T-helper 1 cell treated with Interleukin-12 subunit alpha and Interleukin-12 subunit beta and Interleukin-4 antibody, amounts not matched to agents 30 μg/mL and 1 μg/mL, for 36 hours (primary cell): Measurements from ENCODE around the gene LYSMD3.

Experiments used
- H3K27ac Mint-ChIP-seq: one replicate; pipeline ENCODE4 v1.8.0; 2021; ENCODE audit warnings: mild to moderate bottlenecking, mixed read lengths
- H3K27me3 Mint-ChIP-seq: one replicate; pipeline ENCODE4 v1.8.0; 2021; ENCODE audit warnings: low read depth, mixed read lengths
- H3K36me3 Mint-ChIP-seq: one replicate; pipeline ENCODE4 v1.8.0; 2021; ENCODE audit warnings: low read depth, mixed read lengths
- H3K4me1 Mint-ChIP-seq: one replicate; pipeline ENCODE4 v1.8.0; 2021; ENCODE audit warnings: low read depth, mixed read lengths
- H3K4me3 Mint-ChIP-seq: one replicate; pipeline ENCODE4 v1.8.0; 2021; ENCODE audit warnings: mild to moderate bottlenecking, moderate library complexity, mixed read lengths
- H3K9me3 Mint-ChIP-seq: one replicate; pipeline ENCODE4 v1.8.0; 2021; ENCODE audit warnings: mixed read lengths

The LYSMD3 gene

DNA sequence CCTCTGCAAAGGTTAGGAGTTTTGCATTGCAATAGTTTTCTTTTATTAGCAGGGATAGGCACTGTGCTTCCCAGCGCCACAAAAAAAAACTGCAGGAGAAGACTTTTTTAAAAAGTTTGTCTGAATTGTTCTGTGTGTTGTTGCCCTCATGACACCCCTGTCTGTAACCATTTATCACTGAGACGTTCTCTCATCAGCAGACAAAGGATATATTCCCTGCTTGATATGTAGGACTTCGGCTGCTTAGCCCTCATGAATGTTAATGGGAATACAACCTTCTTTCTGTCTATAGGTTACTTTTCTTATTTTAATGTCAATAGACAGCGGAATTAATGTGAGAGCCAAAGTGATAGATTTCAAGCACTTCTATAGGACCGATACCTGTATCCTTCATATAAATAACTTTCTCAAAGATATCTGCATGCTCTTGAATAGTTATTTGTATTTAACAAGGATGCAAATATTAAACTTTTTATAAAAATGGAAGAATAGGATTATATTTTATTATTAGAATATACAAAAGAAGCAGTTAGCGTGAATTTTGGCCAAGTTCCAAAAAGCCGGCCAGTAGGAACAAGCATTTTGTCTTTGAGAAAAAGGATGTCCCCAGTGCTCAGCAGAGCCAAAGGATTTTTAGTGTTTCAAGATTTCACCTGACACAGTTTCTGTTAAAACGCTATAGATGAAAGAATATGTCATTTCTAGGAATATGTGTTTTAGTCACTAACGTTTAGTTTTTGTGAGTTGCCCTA, 1.5 kb upstream of the LYSMD3 start:
- no peak overlapping the region for H3K4me3 Mint-ChIP-seq
- peaks cover 12% of the 10 kb centered on the region for H3K36me3 Mint-ChIP-seq

DNA sequence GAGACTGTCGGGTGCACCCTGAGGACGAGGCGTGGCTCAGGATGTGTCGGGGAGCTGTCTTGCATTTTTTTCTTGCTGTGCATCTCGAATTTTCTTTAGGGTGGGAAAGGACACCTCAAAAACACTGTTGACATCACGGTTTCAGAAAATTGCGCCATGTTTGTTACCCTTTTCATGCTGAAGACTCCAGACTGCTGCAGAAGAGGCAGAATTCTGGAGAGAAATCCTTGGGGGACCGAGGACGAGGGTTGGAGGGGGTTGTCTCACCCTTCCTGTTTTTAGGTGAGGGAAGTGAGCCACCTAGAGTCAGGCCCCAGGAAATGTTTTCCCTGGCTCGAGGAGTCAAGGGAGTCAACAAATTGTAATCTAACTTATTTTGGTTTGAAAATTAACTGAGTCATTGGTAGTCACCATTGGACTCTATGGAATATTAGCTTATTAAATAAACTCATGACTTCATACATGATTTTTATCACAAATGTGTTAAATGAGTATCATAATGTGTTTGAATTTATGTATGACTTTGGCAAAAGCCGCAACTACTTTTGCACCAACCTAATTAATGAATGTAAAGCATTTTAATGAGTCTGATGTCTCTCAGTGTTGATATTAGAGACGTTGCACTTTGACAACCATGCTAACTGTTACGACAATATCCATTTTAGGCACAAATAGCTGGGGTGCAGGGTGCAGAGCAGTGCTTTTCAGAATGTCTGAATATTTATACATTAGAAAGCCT, 724 bp upstream of the LYSMD3 start:
- peaks cover 13% of the 10 kb centered on the region for H3K36me3 Mint-ChIP-seq
- peak overlapping the region; percentile 99 for H3K27ac Mint-ChIP-seq
- peaks cover 26% of the 10 kb centered on the region for H3K27me3 Mint-ChIP-seq
- H3K9me3 Mint-ChIP-seq: no peaks in the 10 kb centered on the region
- H3K4me1 Mint-ChIP-seq: peaks cover 24% of the 10 kb centered on the region
- H3K4me3 Mint-ChIP-seq: peak overlapping the region; percentile 99

More for the DNA sequence above, 1.5 kb upstream of the LYSMD3 start:
- Mint-ChIP-seq H3K27me3 (peaks cover 31% of the 10 kb centered on the region), H3K9me3 (no peaks in the 10 kb centered on the region), H3K27ac (no peak overlapping the region), H3K4me1 (peaks cover 24% of the 10 kb centered on the region)

DNA sequence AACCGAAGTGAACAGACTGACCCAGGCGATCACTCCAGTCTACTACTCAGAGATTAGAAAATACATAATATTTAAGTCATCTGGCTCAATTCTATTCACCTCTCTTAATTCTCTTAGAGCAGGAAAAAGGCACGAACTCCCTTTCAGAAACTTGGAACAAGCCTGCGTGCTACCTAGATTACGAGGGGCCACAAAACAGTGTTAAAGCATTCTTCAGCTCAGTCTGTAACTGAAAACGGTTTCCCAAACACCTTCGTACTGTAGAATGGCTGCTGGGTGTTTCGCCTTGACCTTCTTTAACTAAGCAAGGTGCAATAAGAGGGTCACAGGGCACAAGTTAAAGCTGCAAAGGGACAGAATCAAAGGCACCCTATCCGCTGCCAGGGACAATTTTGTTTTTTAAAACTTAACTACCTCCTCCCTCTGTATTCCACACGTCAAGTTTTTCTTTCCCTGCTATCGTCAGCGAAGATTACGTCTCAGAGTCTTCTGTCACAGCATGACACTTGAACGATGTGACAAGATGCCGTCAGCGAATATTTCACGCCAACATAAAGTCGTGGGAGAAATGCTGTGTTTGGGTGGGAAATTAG, 687 bp downstream of the LYSMD3 start:
- peaks cover 15% of the 10 kb centered on the region for H3K36me3 Mint-ChIP-seq
- peak overlapping the region; percentile 99 for H3K4me3 Mint-ChIP-seq
- H3K27ac Mint-ChIP-seq: peak overlapping the region; percentile 89
- H3K9me3 Mint-ChIP-seq: no peaks in the 10 kb centered on the region
- H3K27me3 Mint-ChIP-seq: peaks cover 20% of the 10 kb centered on the region
- peaks cover 24% of the 10 kb centered on the region for H3K4me1 Mint-ChIP-seq

DNA sequence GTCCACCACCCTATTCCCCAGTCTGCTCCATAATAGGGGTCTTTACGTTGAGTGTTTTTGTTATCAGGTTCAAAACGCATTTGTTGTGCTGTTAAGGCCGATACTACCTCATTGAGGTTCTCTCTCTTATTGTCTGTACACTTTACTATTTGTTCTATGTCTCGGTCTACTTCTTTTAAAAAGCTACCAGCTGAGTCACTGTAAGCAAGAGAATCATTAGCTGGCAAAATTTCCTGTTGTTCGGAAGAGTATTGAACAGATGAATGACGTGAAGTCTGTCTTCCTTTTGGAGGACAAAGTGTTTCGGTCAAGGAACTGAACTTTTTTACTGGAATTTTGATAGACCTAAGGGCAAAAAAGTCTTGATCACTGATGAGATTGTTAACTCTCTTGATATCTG, 10.3 kb downstream of the LYSMD3 start:
- Mint-ChIP-seq H3K9me3 (no peaks in the 10 kb centered on the region), H3K27me3 (no peaks in the 10 kb centered on the region), H3K4me1 (peaks cover 15% of the 10 kb centered on the region), H3K4me3 (no peak overlapping the region), H3K36me3 (peaks cover 33% of the 10 kb centered on the region), H3K27ac (no peak overlapping the region)

DNA sequence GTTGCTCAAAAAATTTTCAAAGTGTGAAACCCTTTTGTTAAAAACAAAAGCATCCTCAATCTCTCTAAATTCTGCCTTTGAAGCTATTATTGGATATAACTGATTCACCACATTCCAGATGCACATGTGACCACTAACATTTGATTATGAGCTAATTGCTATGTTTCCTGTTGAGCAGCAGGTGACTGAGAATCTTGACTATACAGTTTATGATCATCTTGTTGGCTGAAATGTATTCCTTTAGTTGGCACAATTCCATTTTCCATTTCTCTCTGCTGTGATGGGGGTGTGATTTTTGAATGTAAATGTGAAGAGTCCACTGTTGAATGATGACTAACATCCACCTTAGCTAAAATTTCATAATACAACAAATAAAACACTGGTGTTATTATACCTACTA, 10.7 kb downstream of the LYSMD3 start:
- Mint-ChIP-seq H3K27ac (no peak overlapping the region), H3K27me3 (no peaks in the 10 kb centered on the region)

DNA sequence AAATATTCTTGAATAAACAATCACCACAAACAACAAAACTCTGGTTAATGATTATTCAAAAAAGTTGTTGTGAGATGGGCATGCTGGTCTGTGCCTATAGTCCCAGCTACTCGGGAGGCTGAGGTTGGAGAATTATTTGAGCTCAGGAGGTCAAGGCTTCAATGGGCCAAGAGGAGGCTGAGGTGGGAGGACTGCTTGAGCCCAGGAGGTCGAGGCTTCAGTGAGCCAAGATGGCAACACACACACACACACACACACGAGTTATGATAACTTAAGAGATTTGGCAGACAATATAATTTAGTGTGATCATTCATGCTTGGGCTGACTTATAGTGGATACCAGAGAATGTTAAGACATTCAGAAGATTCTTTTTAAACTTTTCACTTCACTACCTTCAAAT, 14.9 kb downstream of the LYSMD3 start:
- Mint-ChIP-seq H3K36me3 (peaks cover 14% of the 10 kb centered on the region), H3K27me3 (no peaks in the 10 kb centered on the region), H3K4me3 (no peak overlapping the region), H3K27ac (no peak overlapping the region), H3K4me1 (peaks cover 6% of the 10 kb centered on the region), H3K9me3 (no peaks in the 10 kb centered on the region)

More for the DNA sequence above, 10.7 kb downstream of the LYSMD3 start:
- no peaks in the 10 kb centered on the region for H3K9me3 Mint-ChIP-seq
- no peak overlapping the region for H3K4me3 Mint-ChIP-seq
- peaks cover 33% of the 10 kb centered on the region for H3K36me3 Mint-ChIP-seq
- peaks cover 15% of the 10 kb centered on the region for H3K4me1 Mint-ChIP-seq

DNA sequence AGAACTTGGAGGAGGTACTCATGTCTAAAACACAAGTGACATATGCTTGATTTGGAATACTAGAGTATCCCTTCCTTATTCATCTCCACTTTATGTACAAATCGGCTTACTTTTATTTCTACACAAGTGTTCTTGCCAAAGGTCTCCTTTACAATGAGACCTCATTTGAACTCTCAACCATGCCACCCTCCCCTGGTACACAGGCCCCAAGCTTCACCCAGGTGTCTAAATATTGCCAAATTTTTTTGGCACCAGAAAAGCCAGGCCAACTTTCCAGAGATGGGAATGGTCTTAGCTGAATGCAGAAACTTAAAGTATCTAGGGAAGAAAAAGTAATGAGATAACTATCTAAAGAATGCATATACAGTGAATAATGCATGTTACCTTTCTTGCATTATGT, 18.9 kb downstream of the LYSMD3 start:
- Mint-ChIP-seq H3K4me1 (peaks cover 7% of the 10 kb centered on the region), H3K4me3 (no peak overlapping the region), H3K27me3 (no peaks in the 10 kb centered on the region), H3K36me3 (peaks cover 3% of the 10 kb centered on the region), H3K9me3 (no peaks in the 10 kb centered on the region), H3K27ac (no peak overlapping the region)

DNA sequence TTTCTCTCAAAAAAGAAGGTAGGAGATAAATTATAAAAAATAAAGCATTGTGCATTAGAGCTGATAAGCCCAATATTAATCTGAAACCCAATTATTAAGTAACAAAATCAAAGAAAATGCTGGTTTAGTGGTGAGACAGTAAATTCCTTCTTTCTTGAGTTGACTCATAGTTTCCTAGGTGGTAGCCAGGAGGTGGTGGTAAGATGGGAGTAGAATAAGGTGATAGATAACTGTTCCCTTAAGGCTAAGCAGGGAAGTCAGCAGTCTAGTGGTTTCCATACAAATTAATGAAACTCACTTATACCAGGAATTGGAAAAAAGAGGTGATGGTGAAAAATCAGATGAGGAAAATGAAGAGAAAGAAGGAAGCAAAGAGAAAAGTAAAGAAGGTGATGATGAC, 23.2 kb downstream of the LYSMD3 start:
- Mint-ChIP-seq H3K27me3 (no peaks in the 10 kb centered on the region), H3K9me3 (no peaks in the 10 kb centered on the region), H3K4me3 (no peak overlapping the region), H3K36me3 (no peaks in the 10 kb centered on the region), H3K27ac (no peak overlapping the region), H3K4me1 (peaks cover 7% of the 10 kb centered on the region)

DNA sequence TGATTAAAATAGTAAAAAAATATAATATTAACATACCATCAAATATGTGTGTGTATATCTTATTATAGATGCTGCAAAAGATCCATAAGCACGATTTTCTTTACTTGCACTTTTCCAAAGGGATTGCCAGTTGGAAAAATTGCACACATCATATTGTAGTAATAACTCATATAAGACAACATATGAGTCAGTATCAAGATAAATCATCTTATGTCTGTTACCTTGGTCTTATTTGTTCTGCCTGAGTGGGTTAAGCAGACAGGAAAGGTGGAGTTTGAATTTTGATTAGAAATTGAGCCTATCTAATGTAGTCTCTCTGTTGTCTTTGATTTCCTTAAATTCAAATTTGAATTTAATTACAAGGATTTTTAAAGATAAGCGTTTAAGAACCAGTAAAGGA, 24.6 kb downstream of the LYSMD3 start:
- Mint-ChIP-seq H3K36me3 (no peaks in the 10 kb centered on the region), H3K27ac (no peak overlapping the region), H3K4me3 (no peak overlapping the region), H3K4me1 (peaks cover 7% of the 10 kb centered on the region), H3K27me3 (no peaks in the 10 kb centered on the region), H3K9me3 (no peaks in the 10 kb centered on the region)

DNA sequence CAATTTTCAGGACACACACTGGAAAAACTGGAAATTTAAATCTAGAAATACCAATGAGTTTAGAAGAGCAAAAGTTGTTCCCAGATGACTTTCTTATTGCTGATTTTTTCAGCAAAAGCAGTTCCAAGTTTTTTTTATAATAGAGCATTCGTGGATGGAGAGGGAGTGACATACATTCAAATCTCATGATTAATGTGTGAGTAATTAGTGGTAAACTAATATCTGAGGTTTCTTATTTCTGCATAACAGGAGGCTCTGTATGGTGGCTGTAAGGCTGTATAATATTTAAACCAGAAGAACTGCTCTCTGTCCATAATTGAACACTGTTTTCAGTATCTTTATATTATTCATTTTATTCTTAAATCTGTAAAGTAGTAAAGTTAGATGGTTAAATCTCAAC, 25.8 kb downstream of the LYSMD3 start:
- Mint-ChIP-seq H3K4me3 (no peak overlapping the region), H3K27me3 (no peaks in the 10 kb centered on the region), H3K27ac (no peak overlapping the region), H3K9me3 (no peaks in the 10 kb centered on the region), H3K4me1 (peaks cover 7% of the 10 kb centered on the region), H3K36me3 (no peaks in the 10 kb centered on the region)

DNA sequence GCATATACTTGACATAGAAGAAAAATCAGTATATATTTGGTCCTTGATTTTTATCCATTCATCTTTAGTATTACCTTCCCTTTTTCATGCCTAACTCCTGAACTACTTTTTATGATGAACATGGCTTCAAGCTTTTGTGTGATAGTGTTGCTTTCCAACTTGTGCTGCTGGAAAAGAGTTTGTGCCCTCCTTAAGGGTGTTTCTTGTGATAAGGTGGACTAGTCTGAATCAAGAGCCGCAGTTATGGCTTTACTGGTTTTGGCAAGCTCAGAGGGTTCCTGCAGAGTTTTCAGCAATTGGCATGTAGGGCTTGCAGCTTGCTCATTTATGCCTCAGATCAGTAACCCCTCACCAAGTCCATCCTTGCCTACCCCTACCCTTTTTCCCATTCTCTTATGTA, 34.2 kb downstream of the LYSMD3 start:
- no peak overlapping the region for H3K4me3 Mint-ChIP-seq

DNA sequence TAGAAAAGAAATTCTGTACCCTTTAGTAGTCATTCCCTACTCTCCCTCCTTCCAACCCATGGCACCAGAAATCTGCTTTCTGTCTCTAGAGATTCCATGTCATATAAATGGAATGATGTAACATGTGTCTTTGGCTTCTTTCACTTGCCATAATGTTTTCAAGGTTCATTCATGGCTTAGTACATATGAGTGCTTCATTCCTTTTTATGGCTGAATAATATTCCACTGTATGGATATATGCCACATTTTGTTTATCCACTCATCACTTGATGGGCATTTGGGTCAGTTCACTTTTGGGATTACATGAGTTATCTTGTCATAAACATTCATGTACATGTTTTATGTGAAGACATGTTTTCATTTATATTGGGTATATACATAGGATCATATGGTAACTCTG, 35.3 kb downstream of the LYSMD3 start:
- no peaks in the 10 kb centered on the region for H3K4me1 Mint-ChIP-seq
- H3K27ac Mint-ChIP-seq: no peak overlapping the region
- H3K27me3 Mint-ChIP-seq: no peaks in the 10 kb centered on the region
- H3K36me3 Mint-ChIP-seq: no peaks in the 10 kb centered on the region
- no peaks in the 10 kb centered on the region for H3K9me3 Mint-ChIP-seq
- H3K4me3 Mint-ChIP-seq: no peak overlapping the region

More for the DNA sequence above, 34.2 kb downstream of the LYSMD3 start:
- H3K27me3 Mint-ChIP-seq: no peaks in the 10 kb centered on the region
- no peaks in the 10 kb centered on the region for H3K36me3 Mint-ChIP-seq
- no peaks in the 10 kb centered on the region for H3K4me1 Mint-ChIP-seq
- no peak overlapping the region for H3K27ac Mint-ChIP-seq
- H3K9me3 Mint-ChIP-seq: no peaks in the 10 kb centered on the region

DNA sequence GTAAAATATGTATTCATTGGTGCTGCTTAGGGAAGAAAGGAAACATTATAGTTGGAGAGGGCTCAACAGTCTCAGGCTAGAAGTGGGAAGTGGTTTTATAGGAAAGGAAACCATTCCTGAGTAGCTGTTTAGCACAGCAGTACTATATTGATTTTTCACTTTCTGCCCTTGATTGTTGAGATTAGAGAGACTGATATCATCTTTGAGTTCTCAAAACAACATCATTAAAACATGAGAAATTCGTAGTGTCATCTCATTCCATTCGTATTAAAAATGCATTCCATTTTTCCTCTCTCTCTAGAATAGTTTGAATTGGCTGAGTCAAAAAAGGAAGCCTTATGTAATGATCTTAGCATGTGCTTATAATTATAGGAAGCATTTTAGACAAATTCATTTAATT, 40.6 kb downstream of the LYSMD3 start:
- Mint-ChIP-seq H3K9me3 (no peaks in the 10 kb centered on the region), H3K27ac (no peak overlapping the region), H3K27me3 (no peaks in the 10 kb centered on the region), H3K4me1 (no peaks in the 10 kb centered on the region), H3K36me3 (no peaks in the 10 kb centered on the region), H3K4me3 (no peak overlapping the region)

DNA sequence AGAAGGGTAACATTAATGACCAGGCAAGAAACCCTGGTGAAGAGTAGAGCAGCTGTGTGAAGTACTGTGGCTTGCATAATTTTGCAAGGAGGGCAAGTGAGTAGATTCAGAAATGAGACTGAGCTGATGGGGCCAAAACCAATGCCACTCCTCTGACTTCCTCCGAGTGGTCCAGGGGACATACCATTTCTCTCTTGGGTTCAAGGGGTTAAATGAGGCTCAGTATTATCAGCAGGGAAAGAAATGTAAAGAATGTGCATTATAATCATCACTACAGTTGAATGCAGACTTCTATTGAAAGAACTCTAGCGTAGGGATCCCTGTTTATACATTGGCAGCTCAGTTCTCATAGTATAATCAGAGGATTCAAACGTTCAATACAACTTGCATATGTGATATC, 44.8 kb downstream of the LYSMD3 start:
- no peaks in the 10 kb centered on the region for H3K9me3 Mint-ChIP-seq

DNA sequence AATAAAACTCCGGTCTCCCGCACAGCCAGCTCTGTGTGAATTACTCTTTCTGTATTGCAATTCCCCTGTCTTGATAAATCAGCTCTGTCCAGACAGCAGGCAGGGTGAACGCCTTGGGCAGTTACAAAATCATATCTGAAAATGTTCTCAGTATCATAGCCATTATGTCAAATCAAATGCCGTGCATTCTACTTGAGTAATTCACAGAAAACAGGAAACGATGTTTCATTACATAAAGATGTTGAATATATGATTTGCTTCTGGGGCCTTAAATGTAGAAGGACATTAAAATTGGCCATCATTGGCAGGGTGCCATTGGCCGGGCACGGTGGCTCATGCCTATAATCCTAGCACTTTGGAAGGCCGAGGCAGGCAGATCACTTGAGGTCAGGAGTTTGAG, 46.2 kb downstream of the LYSMD3 start:
- peaks cover 2% of the 10 kb centered on the region for H3K36me3 Mint-ChIP-seq
- peaks cover 6% of the 10 kb centered on the region for H3K4me1 Mint-ChIP-seq
- H3K4me3 Mint-ChIP-seq: no peak overlapping the region
- no peak overlapping the region for H3K27ac Mint-ChIP-seq
- no peaks in the 10 kb centered on the region for H3K27me3 Mint-ChIP-seq
- H3K9me3 Mint-ChIP-seq: no peaks in the 10 kb centered on the region

More for the DNA sequence above, 44.8 kb downstream of the LYSMD3 start:
- no peaks in the 10 kb centered on the region for H3K27me3 Mint-ChIP-seq
- H3K36me3 Mint-ChIP-seq: peaks cover 2% of the 10 kb centered on the region
- peaks cover 4% of the 10 kb centered on the region for H3K4me1 Mint-ChIP-seq
- no peak overlapping the region for H3K27ac Mint-ChIP-seq
- no peak overlapping the region for H3K4me3 Mint-ChIP-seq
